ENCODE data around the gene DNASE2B. TPM values are rescaled to one million over a fixed set of nuclear protein-coding genes. Genes with fewer than 3 reads are reported as not detected.

DNASE2B gene
- total RNA-seq, 1 donor from 2014 or later, result 21.7 TPM

- Histone ChIP-seq H3K27ac (no peak overlapping the region), H3K4me1 (peaks cover 3% of the 10 kb centered on the region), H3K4me3 (no peak overlapping the region), H3K27me3 (no peaks in the 10 kb centered on the region), H3K36me3 (no peaks in the 10 kb centered on the region), H3K9me3 (no peaks in the 10 kb centered on the region)
- DNase-seq (no peak), ATAC-seq (no peak)
- no peak for TF ChIP-seq CTCF (IDR thresholded peaks at IDR 0.05)
- intact Hi-C loops (cut with DNase I), result no loop called here
Observed at GRCh38 chr1:84368441-84368840, 29.8 kb upstream of the DNASE2B start.

- Histone ChIP-seq H3K36me3 (no peaks in the 10 kb centered on the region), H3K9me3 (no peaks in the 10 kb centered on the region), H3K27ac (no peak overlapping the region), H3K4me3 (no peak overlapping the region), H3K27me3 (no peaks in the 10 kb centered on the region), H3K4me1 (peaks cover 3% of the 10 kb centered on the region)
- DNase-seq (no peak), ATAC-seq (no peak)
- no peak for TF ChIP-seq CTCF (IDR thresholded peaks at IDR 0.05)
- intact Hi-C loops (cut with DNase I), result no loop called here
Observed at GRCh38 chr1:84370266-84370665, 28.0 kb upstream of the DNASE2B start.

- no peak overlapping the region for H3K27ac ChIP-seq
- H3K4me3 ChIP-seq, result no peak overlapping the region
- no peak for DNase-seq
- peak; percentile 76 for ATAC-seq
- peaks cover 3% of the 10 kb centered on the region for H3K4me1 ChIP-seq
- no peaks in the 10 kb centered on the region for H3K36me3 ChIP-seq
- no peaks in the 10 kb centered on the region for H3K9me3 ChIP-seq
- H3K27me3 ChIP-seq, result no peaks in the 10 kb centered on the region
- intact Hi-C loops (cut with DNase I), result no loop called here
- TF ChIP-seq CTCF (IDR thresholded peaks at IDR 0.05), result no peak
Observed at GRCh38 chr1:84370831-84371394, 27.4 kb upstream of the DNASE2B start.

GRCh38 chr1:84373436-84374141 lies 24.7 kb upstream of the DNASE2B start:
- no peaks in the 10 kb centered on the region for H3K36me3 ChIP-seq
- TF ChIP-seq CTCF (IDR thresholded peaks at IDR 0.05), result no peak
- no peaks in the 10 kb centered on the region for H3K4me1 ChIP-seq
- DNase-seq, result no peak
- ATAC-seq, result no peak
- H3K9me3 ChIP-seq, result no peaks in the 10 kb centered on the region
- no peak overlapping the region for H3K27ac ChIP-seq
- intact Hi-C loops (cut with DNase I), result no loop called here
- H3K4me3 ChIP-seq, result no peak overlapping the region
- H3K27me3 ChIP-seq, result no peaks in the 10 kb centered on the region

GRCh38 chr1:84374991-84375696 lies 23.1 kb upstream of the DNASE2B start:
- ATAC-seq, result no peak

More at GRCh38 chr1:84374991-84375696, 23.1 kb upstream of the DNASE2B start:
- no peak for DNase-seq
- Histone ChIP-seq H3K4me3 (no peak overlapping the region), H3K9me3 (no peaks in the 10 kb centered on the region), H3K36me3 (no peaks in the 10 kb centered on the region), H3K27ac (no peak overlapping the region), H3K27me3 (no peaks in the 10 kb centered on the region), H3K4me1 (peaks cover 5% of the 10 kb centered on the region)
- TF ChIP-seq CTCF (IDR thresholded peaks at IDR 0.05), result no peak
- intact Hi-C loops (cut with DNase I), result no loop called here
